ENCODE measurements around the gene CCDC12. TPM values are rescaled to one million over a fixed set of nuclear protein-coding genes. Genes with fewer than 3 reads are reported as not detected.
A peak's percentile ranks its signal among the peaks of the same experiment; 100 is the strongest.
"Not testable (repeated sequence)": the region's sequence is repeated elsewhere in the genome, so short reads cannot be mapped to it uniquely, and the experiment has no call there.

Gene CCDC12
- total RNA-seq, 1 donor from 2014 or later = 44.6 TPM

GRCh38 chr3:46978985-46979944 lies 2.7 kb upstream of the CCDC12 start, which contains the start of gene NBEAL2:
TSS of gene NBEAL2 (plus strand) at chr3:46979666. CDS start at chr3:46979862, 196 bp downstream.
- DNase-seq = peak; percentile 95

GRCh38 chr3:46978381-46978780 lies 1.8 kb upstream of the CCDC12 start:
- no peak for DNase-seq

- no peak for DNase-seq
These were observed 1.3 kb upstream of the CCDC12 start for GRCh38 chr3:46977811-46978195.

GRCh38 chr3:46974421-46975171 lies 1.9 kb downstream of the CCDC12 start:
- DNase-seq = no peak

GRCh38 chr3:46972396-46972795 lies 4.1 kb downstream of the CCDC12 start:
- DNase-seq = no peak

GRCh38 chr3:46971742-46972141 lies 4.8 kb downstream of the CCDC12 start:
- no peak for DNase-seq

GRCh38 chr3:46971151-46971550 lies 5.4 kb downstream of the CCDC12 start:
- DNase-seq = no peak

GRCh38 chr3:46970391-46971091 lies 6.0 kb downstream of the CCDC12 start:
- DNase-seq = peak; percentile 47

- DNase-seq = no peak
These were observed 7.6 kb downstream of the CCDC12 start for GRCh38 chr3:46968783-46969428.

GRCh38 chr3:46966811-46967210 lies 9.7 kb downstream of the CCDC12 start:
- no peak for DNase-seq

GRCh38 chr3:46965151-46965550 lies 11.4 kb downstream of the CCDC12 start:
- DNase-seq = no peak

- not testable (repeated sequence) for DNase-seq
These were observed 12.4 kb downstream of the CCDC12 start for GRCh38 chr3:46964038-46964590.

- DNase-seq = no peak
These were observed 13.6 kb downstream of the CCDC12 start for GRCh38 chr3:46962990-46963389.

GRCh38 chr3:46962427-46962826 lies 14.1 kb downstream of the CCDC12 start:
- DNase-seq = no peak

- DNase-seq = no peak
These were observed 15.7 kb downstream of the CCDC12 start for GRCh38 chr3:46960835-46961234.

GRCh38 chr3:46960081-46960701 lies 16.4 kb downstream of the CCDC12 start:
- DNase-seq = peak; percentile 95

GRCh38 chr3:46959161-46959511 lies 17.4 kb downstream of the CCDC12 start:
- no peak for DNase-seq

- no peak for DNase-seq
These were observed 17.9 kb downstream of the CCDC12 start for GRCh38 chr3:46958467-46959160.

GRCh38 chr3:46957092-46957820 lies 19.3 kb downstream of the CCDC12 start:
- DNase-seq = no peak

GRCh38 chr3:46955801-46956259 lies 20.7 kb downstream of the CCDC12 start:
- DNase-seq = no peak

Measured in dermis blood vessel endothelial cell (primary cell).